Measurements from ENCODE around the gene C21orf58.

DNA sequence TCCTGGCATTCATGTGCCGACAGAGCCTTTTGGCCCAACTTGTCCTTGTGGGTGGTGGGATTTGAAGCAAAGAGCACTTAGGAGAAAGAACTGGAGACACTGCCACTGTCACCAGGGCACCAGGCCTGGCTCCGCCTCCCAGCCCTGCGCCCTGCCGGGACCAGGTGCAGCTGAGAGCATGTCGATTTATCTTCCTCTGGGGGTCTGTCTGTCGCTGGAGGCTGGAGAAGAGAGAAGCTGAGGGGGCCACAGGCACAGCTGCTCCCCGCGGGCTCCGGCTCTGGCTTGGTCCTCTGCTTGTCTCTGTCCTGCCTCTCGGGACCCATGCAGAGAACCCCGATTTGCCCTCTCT, 28.5 kb upstream of the C21orf58 start:
- TF ChIP-seq, protein P1, sequence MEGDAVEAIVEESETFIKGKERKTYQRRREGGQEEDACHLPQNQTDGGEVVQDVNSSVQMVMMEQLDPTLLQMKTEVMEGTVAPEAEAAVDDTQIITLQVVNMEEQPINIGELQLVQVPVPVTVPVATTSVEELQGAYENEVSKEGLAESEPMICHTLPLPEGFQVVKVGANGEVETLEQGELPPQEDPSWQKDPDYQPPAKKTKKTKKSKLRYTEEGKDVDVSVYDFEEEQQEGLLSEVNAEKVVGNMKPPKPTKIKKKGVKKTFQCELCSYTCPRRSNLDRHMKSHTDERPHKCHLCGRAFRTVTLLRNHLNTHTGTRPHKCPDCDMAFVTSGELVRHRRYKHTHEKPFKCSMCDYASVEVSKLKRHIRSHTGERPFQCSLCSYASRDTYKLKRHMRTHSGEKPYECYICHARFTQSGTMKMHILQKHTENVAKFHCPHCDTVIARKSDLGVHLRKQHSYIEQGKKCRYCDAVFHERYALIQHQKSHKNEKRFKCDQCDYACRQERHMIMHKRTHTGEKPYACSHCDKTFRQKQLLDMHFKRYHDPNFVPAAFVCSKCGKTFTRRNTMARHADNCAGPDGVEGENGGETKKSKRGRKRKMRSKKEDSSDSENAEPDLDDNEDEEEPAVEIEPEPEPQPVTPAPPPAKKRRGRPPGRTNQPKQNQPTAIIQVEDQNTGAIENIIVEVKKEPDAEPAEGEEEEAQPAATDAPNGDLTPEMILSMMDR (conservative IDR thresholded peaks at IDR 0.05; ENCODE audit: low read depth in 2 of 2), result no peak
- no peak for TF ChIP-seq POLR2AphosphoS5 (IDR thresholded peaks at IDR 0.05; ENCODE audit: low read depth)
- no peak for TF ChIP-seq EZH2 (IDR thresholded peaks at IDR 0.05; ENCODE audit: low read depth, unreplicated experiment)
- no peak for TF ChIP-seq EZH2phosphoT487 (IDR thresholded peaks at IDR 0.05; ENCODE audit: unreplicated experiment)
- TF ChIP-seq, protein P2, sequence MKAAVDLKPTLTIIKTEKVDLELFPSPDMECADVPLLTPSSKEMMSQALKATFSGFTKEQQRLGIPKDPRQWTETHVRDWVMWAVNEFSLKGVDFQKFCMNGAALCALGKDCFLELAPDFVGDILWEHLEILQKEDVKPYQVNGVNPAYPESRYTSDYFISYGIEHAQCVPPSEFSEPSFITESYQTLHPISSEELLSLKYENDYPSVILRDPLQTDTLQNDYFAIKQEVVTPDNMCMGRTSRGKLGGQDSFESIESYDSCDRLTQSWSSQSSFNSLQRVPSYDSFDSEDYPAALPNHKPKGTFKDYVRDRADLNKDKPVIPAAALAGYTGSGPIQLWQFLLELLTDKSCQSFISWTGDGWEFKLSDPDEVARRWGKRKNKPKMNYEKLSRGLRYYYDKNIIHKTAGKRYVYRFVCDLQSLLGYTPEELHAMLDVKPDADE (IDR thresholded peaks at IDR 0.05), result no peak
- TF ChIP-seq CREB1 (CRISPR knock-in tag; IDR thresholded peaks at IDR 0.05; ENCODE audit: low read depth), result no peak
- TF ChIP-seq, protein P3, sequence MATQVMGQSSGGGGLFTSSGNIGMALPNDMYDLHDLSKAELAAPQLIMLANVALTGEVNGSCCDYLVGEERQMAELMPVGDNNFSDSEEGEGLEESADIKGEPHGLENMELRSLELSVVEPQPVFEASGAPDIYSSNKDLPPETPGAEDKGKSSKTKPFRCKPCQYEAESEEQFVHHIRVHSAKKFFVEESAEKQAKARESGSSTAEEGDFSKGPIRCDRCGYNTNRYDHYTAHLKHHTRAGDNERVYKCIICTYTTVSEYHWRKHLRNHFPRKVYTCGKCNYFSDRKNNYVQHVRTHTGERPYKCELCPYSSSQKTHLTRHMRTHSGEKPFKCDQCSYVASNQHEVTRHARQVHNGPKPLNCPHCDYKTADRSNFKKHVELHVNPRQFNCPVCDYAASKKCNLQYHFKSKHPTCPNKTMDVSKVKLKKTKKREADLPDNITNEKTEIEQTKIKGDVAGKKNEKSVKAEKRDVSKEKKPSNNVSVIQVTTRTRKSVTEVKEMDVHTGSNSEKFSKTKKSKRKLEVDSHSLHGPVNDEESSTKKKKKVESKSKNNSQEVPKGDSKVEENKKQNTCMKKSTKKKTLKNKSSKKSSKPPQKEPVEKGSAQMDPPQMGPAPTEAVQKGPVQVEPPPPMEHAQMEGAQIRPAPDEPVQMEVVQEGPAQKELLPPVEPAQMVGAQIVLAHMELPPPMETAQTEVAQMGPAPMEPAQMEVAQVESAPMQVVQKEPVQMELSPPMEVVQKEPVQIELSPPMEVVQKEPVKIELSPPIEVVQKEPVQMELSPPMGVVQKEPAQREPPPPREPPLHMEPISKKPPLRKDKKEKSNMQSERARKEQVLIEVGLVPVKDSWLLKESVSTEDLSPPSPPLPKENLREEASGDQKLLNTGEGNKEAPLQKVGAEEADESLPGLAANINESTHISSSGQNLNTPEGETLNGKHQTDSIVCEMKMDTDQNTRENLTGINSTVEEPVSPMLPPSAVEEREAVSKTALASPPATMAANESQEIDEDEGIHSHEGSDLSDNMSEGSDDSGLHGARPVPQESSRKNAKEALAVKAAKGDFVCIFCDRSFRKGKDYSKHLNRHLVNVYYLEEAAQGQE (IDR thresholded peaks at IDR 0.05; ENCODE audit: unreplicated experiment), result no peak
- TF ChIP-seq NANOG (IDR thresholded peaks at IDR 0.05; ENCODE audit: borderline replicate concordance), result no peak
- TF ChIP-seq JUNB (IDR thresholded peaks at IDR 0.05; ENCODE audit: unreplicated experiment), result no peak

Measured in GM23338 (cell line).